DND-41 (cell line): ENCODE results near the gene OPRL1.
A peak's percentile ranks its signal among the peaks of the same experiment; 100 is the strongest.

Source experiments
- ATAC-seq: fragments of 200-7000 bp; cut with Tn5 transposase; 3 replicates; pipeline ENCODE4 v1.9.1; 2021; ENCODE audit warnings: low read depth; ENCODE audit not compliant: insufficient read depth
- DNase-seq: peaks from one replicate; pipeline ENCODE4 v3.0.0-alpha.2; 2020
- H2AFZ ChIP-seq: 2 replicates; pipeline ENCODE4 v1.6.0; 2012; ENCODE audit warnings: low read depth, low read length
- H3K27ac ChIP-seq: 2 replicates; pipeline ENCODE4 v1.5.1; 2012; ENCODE audit warnings: low read length, inconsistent platforms
- H3K27me3 ChIP-seq: fragments of 200-600 bp; sonication (generic); 2 replicates; pipeline ENCODE4 v1.6.0; 2012; ENCODE audit warnings: low read length, mild to moderate bottlenecking, inconsistent platforms; ENCODE audit not compliant: insufficient read depth, poor library complexity
- H3K36me3 ChIP-seq: 2 replicates; pipeline ENCODE4 v1.5.1; 2012; ENCODE audit warnings: low read length, inconsistent platforms; ENCODE audit not compliant: insufficient read depth
- H3K4me1 ChIP-seq: 2 replicates; pipeline ENCODE4 v1.5.1; 2012; ENCODE audit warnings: mild to moderate bottlenecking, low read length; ENCODE audit not compliant: insufficient read depth
- H3K4me2 ChIP-seq: 2 replicates; pipeline ENCODE4 v1.6.0; 2012; ENCODE audit warnings: mild to moderate bottlenecking, moderate library complexity, low read length, inconsistent platforms; ENCODE audit not compliant: insufficient read depth
- H3K4me3 ChIP-seq, 2 experiments: fragments of 200-600 bp in 1 of 2; shearing (Covaris generic) in 1 of 2; 2 replicates each; pipeline ENCODE4 v1.5.1; 2012 to 2016; ENCODE audit warnings: inconsistent platforms in 2 of 2, low read length in 2 of 2, mild to moderate bottlenecking in 2 of 2, low read depth in 1 of 2, moderate library complexity in 1 of 2
- H3K79me2 ChIP-seq: 2 replicates; pipeline ENCODE4 v1.6.0; 2012; ENCODE audit warnings: low read length, inconsistent platforms; ENCODE audit not compliant: insufficient read depth
- H3K9ac ChIP-seq: 2 replicates; pipeline ENCODE4 v1.6.0; 2012; ENCODE audit warnings: low read depth, mild to moderate bottlenecking, inconsistent platforms, low read length, moderate library complexity
- H3K9me3 ChIP-seq: 2 replicates; pipeline ENCODE4 v1.5.1; 2012; ENCODE audit warnings: low read length, moderate library complexity, mild to moderate bottlenecking, inconsistent platforms; ENCODE audit not compliant: insufficient read depth, severe bottlenecking
- H4K20me1 ChIP-seq: 2 replicates; pipeline ENCODE4 v1.6.0; 2012; ENCODE audit warnings: low read length; ENCODE audit not compliant: insufficient read depth
- EZH2 ChIP-seq: IDR thresholded peaks from 3 replicates; pipeline ENCODE4 v1.6.1; 2012; ENCODE audit warnings: borderline replicate concordance, low read depth, mild to moderate bottlenecking, moderate library complexity, low read length, inconsistent platforms; ENCODE audit not compliant: severe bottlenecking
- TF ChIP-seq, protein P1 (sequence below): IDR thresholded peaks from 2 replicates; pipeline ENCODE4 v1.5.1; 2012; ENCODE audit warnings: borderline replicate concordance, low read length, moderate library complexity, mild to moderate bottlenecking; ENCODE audit not compliant: poor library complexity, severe bottlenecking; ENCODE audit errors: extremely low read depth

The OPRL1 gene

DNA sequence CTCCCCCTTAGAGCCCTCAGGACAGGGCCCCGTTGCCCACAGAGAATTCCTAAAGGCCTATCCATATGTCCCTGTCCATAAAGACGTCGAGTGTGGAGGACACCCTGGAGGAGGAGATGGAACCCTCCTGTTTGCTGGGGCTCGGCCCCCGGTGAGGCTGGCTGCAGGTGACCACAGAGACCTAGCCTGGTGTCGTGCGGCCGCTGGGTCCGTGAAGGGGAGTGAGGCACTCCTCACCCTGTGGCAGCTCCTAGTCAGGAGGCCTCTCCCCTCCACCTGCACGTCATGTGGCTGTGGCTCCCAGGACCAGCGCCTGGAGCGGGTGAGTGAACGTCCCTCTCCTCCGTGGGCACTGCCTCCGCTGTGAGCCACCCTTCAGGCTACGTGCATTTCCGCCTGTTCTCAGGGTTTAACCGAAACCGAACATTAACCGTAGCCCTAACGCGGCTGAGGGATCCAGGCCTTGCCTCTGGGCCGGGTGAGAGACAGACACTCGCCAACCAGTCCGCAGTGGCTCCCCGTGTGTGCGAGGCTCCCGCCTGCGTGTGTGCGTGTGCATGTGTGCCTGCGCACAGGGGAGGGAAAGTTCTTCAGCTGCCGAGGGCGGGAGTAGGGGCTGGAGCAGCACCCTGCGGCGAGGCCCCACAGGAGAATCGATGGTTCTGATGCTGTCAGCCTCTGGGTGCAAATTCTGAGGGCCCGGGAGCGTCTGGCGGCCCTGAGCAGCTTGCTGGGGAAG is 22.8 kb upstream of the OPRL1 start:
- H3K27me3 ChIP-seq: no peaks in the 10 kb centered on the region
- no peaks in the 10 kb centered on the region for H3K36me3 ChIP-seq
- no peak for TF ChIP-seq EZH2
- TF ChIP-seq, protein P1, sequence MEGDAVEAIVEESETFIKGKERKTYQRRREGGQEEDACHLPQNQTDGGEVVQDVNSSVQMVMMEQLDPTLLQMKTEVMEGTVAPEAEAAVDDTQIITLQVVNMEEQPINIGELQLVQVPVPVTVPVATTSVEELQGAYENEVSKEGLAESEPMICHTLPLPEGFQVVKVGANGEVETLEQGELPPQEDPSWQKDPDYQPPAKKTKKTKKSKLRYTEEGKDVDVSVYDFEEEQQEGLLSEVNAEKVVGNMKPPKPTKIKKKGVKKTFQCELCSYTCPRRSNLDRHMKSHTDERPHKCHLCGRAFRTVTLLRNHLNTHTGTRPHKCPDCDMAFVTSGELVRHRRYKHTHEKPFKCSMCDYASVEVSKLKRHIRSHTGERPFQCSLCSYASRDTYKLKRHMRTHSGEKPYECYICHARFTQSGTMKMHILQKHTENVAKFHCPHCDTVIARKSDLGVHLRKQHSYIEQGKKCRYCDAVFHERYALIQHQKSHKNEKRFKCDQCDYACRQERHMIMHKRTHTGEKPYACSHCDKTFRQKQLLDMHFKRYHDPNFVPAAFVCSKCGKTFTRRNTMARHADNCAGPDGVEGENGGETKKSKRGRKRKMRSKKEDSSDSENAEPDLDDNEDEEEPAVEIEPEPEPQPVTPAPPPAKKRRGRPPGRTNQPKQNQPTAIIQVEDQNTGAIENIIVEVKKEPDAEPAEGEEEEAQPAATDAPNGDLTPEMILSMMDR: no peak
- no peaks in the 10 kb centered on the region for H3K9me3 ChIP-seq
- H3K79me2 ChIP-seq: no peaks in the 10 kb centered on the region
- H3K27ac ChIP-seq: no peak overlapping the region
- ATAC-seq: peak; percentile 9; the same call in 2 of the 3 replicates
- no peak for DNase-seq
- H3K4me1 ChIP-seq: peaks cover 6% of the 10 kb centered on the region
- H3K4me2 ChIP-seq: no peak overlapping the region
- no peak overlapping the region for H3K4me3 ChIP-seq
- no peaks in the 10 kb centered on the region for H4K20me1 ChIP-seq
- H2AFZ ChIP-seq: no peak overlapping the region
- no peak overlapping the region for H3K9ac ChIP-seq

DNA sequence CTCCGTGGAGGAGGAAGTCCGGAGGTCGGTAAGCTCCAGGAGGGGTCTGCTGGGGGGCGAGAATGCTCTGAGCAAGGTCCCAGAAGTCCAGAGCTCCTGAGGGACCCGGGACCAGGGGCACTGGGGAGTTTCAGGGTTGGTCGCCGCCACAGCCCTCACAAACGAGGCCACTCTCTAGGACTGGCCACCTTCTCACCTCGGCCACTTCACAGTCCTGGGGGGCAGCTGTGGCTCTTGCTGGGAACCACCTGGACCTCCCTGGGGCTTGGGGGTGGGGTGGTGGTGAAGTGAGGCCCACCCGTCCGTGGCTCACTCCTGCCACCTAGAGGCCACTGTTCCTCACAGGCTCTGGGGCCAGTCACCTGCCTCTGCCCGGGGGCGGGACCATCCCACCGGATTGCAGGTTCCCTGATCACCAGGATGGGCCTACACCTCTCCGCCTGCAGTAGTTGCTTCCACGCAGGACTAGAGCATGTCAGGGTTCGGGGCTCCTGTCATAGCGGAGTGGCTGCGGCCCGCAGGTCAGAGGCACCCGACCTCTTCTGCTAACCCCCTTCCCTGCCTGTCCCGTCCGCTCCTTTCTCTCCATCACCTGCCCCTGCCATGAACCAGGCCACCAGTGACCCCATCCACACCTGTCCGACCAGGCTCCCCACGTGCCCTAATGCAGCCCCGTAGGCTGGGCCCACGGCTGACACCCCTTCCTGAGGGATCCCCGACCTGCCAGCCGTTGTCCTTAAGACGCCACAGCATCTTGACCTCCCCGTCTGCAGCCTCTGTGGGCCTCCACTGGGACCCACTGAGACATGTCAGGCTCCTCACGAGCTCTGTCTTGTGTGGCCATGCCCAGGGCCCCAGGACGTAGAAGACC is 22.0 kb upstream of the OPRL1 start:
- H3K27ac ChIP-seq: no peak overlapping the region

DNA sequence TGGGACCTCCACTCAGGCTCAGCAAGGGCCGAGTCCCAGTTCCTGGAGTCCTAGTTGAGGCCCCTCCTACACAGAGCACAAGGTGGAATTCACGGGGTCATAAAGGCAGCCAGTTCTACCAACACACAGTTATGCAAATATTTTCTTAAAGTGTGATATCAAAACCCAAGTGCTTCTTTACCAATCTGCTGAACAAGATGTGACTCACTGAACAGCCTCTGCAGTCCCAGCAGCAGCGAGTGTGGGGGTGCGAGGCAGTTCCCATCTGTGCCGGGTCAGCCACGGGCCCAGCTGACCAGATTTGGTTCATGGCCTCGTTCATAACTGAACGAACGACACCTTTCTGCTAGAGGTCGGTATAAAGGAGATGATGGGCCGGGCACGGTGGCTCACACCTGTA is 21.3 kb upstream of the OPRL1 start:
- Histone ChIP-seq H3K4me1 (peaks cover 17% of the 10 kb centered on the region), H2AFZ (no peak overlapping the region), H3K27ac (no peak overlapping the region), H3K4me2 (no peak overlapping the region), H3K9me3 (no peaks in the 10 kb centered on the region), H3K27me3 (no peaks in the 10 kb centered on the region), H3K36me3 (no peaks in the 10 kb centered on the region), H3K9ac (no peak overlapping the region), H3K79me2 (peaks cover 2% of the 10 kb centered on the region; the same call in 1 of the 2 replicates), H4K20me1 (no peaks in the 10 kb centered on the region), H3K4me3 (no peak overlapping the region)
- no peak for TF ChIP-seq EZH2
- TF ChIP-seq, protein P1: no peak
- DNase-seq: no peak
- ATAC-seq: no peak

More for the DNA sequence above, 22.0 kb upstream of the OPRL1 start:
- H3K4me3 ChIP-seq: no peak overlapping the region
- H3K9ac ChIP-seq: no peak overlapping the region
- DNase-seq: peak; percentile 82
- no peaks in the 10 kb centered on the region for H3K36me3 ChIP-seq
- peaks cover 13% of the 10 kb centered on the region for H3K4me1 ChIP-seq
- H3K4me2 ChIP-seq: no peak overlapping the region
- H2AFZ ChIP-seq: no peak overlapping the region
- H3K79me2 ChIP-seq: no peaks in the 10 kb centered on the region
- H3K9me3 ChIP-seq: no peaks in the 10 kb centered on the region
- TF ChIP-seq EZH2: no peak
- TF ChIP-seq, protein P1: peak; percentile 96
- no peaks in the 10 kb centered on the region for H4K20me1 ChIP-seq
- ATAC-seq: peak; percentile 85
- no peaks in the 10 kb centered on the region for H3K27me3 ChIP-seq
